Vagina (tissue), 2 donors: ENCODE data around the gene PAK3. TPM values are rescaled to one million over a fixed set of nuclear protein-coding genes. Genes with fewer than 3 reads are reported as not detected.

Experiments used
- DNase-seq, 2 donors: peaks; one replicate each; pipeline ENCODE4 v3.0.0-alpha.2; 2017; ENCODE audit errors: extremely low spot score in 2 of 2
- H3K27ac ChIP-seq: fragments of 200-600 bp; sonication (generic); one replicate; pipeline ENCODE4 v1.5.1; 2019
- H3K27me3 ChIP-seq: fragments of 200-600 bp; sonication (generic); one replicate; pipeline ENCODE4 v1.5.1; 2019
- H3K36me3 ChIP-seq, 2 donors: fragments of 200-600 bp; sonication (generic); one replicate each; pipeline ENCODE4 v1.5.1; 2017 to 2019
- H3K4me1 ChIP-seq: fragments of 200-600 bp; sonication (generic); one replicate; pipeline ENCODE4 v1.5.1; 2019
- H3K4me3 ChIP-seq, 2 donors: fragments of 200-600 bp; sonication (generic); 1 replicate in 1 of 2; 2 replicates in 1 of 2; pipeline ENCODE4 v1.5.1; 2016 to 2019
- H3K9me3 ChIP-seq: fragments of 200-600 bp; sonication (generic); one replicate; pipeline ENCODE4 v1.5.1; 2019
- POLR2A ChIP-seq, 2 donors: fragments of 450-650 bp; IDR thresholded peaks; one replicate each; pipeline ENCODE4 v1.6.1; 2017; ENCODE audit warnings: antibody characterized with exemption in 2 of 2, mild to moderate bottlenecking in 2 of 2, moderate library complexity in 2 of 2
- POLR2AphosphoS5 ChIP-seq, 2 donors: sonication (generic); formaldehyde crosslinking; IDR thresholded peaks; one replicate each; pipeline ENCODE4 v1.9.0; 2017; ENCODE audit warnings: antibody characterized with exemption in 2 of 2, mild to moderate bottlenecking in 2 of 2, low read depth in 1 of 2; ENCODE audit not compliant: insufficient read depth in 1 of 2
- intact Hi-C: fragments of 100-400 bp; cut with DNase I; formaldehyde crosslinking; loops from one replicate; pipeline ENCODE4 v1.15.1; 2023
- small RNA-seq: library from RNA; depleted of rRNA; stranded (forward); fragments of <200 nt; gene quantifications from one replicate; pipeline ENCODE3, GENCODE V24; 2016
- total RNA-seq: library from RNA; depleted of rRNA; stranded (reverse); fragments of >200 nt; gene quantifications from one replicate; pipeline ENCODE4 v1.2.3, GENCODE V29; 2016
- TF ChIP-seq, protein P1 (sequence below), 3 experiments: fragments of 450-650 bp in 2 of 3; fragments of 200-600 bp in 1 of 3; sonication (generic) in 1 of 3; IDR thresholded peaks; one replicate each; pipeline ENCODE4 v1.5.1; 2017 to 2019; ENCODE audit warnings: antibody characterized with exemption in 3 of 3, mild to moderate bottlenecking in 2 of 3, moderate library complexity in 2 of 3

Gene PAK3
- total RNA-seq, 1 donor from 2014 or later: 2.9 TPM

- no peaks in the 10 kb centered on the region for H3K27me3 ChIP-seq
- intact Hi-C loops: no loop called here
- no peaks in the 10 kb centered on the region for H3K36me3 ChIP-seq
- H3K4me3 ChIP-seq: peak within 1 kb of the TSS in 1 of 2 donors; percentile 6
- no peaks in the 10 kb centered on the region for H3K9me3 ChIP-seq
- no peaks in the 10 kb centered on the region for H3K4me1 ChIP-seq
- TF ChIP-seq, protein P1, sequence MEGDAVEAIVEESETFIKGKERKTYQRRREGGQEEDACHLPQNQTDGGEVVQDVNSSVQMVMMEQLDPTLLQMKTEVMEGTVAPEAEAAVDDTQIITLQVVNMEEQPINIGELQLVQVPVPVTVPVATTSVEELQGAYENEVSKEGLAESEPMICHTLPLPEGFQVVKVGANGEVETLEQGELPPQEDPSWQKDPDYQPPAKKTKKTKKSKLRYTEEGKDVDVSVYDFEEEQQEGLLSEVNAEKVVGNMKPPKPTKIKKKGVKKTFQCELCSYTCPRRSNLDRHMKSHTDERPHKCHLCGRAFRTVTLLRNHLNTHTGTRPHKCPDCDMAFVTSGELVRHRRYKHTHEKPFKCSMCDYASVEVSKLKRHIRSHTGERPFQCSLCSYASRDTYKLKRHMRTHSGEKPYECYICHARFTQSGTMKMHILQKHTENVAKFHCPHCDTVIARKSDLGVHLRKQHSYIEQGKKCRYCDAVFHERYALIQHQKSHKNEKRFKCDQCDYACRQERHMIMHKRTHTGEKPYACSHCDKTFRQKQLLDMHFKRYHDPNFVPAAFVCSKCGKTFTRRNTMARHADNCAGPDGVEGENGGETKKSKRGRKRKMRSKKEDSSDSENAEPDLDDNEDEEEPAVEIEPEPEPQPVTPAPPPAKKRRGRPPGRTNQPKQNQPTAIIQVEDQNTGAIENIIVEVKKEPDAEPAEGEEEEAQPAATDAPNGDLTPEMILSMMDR (IDR thresholded peaks at IDR 0.05): no peak
- no peak for TF ChIP-seq POLR2AphosphoS5 (IDR thresholded peaks at IDR 0.05; ENCODE audit: insufficient read depth in 1 of 2, low read depth in 1 of 2)
- TF ChIP-seq POLR2A (IDR thresholded peaks at IDR 0.05): no peak
- DNase-seq: no peak
- no peak within 1 kb of the TSS for H3K27ac ChIP-seq
Measured at GRCh38 chrX:111270339-111270738, 174.3 kb downstream of the PAK3 start, which contains the start of gene CAPN6. TSS of gene CAPN6 (minus strand) at chrX:111270483. CDS start at chrX:111263936, 6,547 bp downstream.

Small RNA genes lying within 50 kb of the gene (small RNA-seq; reads per million reads assigned to genes)
- not detected for gene FCF1P4

Other genes starting within 250 kb of the PAK3 start
- 3.4 TPM for gene CAPN6, start 174.3 kb downstream of the PAK3 start, total RNA-seq